ENCODE measurements around the gene DNAJC17.

DNAJC17 gene

GRCh38 chr15:40823572-40824343 is 16.5 kb upstream of the DNAJC17 start:
- in situ Hi-C loops (cut with MboI; ENCODE audit: low sequenced_read_pairs) = no loop called here
- DNase-seq (ENCODE audit: low spot score in 2 of 2) = no peak
- Histone ChIP-seq H3K27me3 (ENCODE audit: low read depth) (no peaks in the 10 kb centered on the region), H3K4me1 (no peaks in the 10 kb centered on the region), H3K36me3 (replicated peaks) (no peaks in the 10 kb centered on the region), H3K4me3 (no peak overlapping the region), H3K9me3 (no peaks in the 10 kb centered on the region)

GRCh38 chr15:40821195-40821594 is 13.9 kb upstream of the DNAJC17 start:
- no peak for DNase-seq (ENCODE audit: low spot score in 2 of 2)
- Histone ChIP-seq H3K9me3 (no peaks in the 10 kb centered on the region), H3K27me3 (ENCODE audit: low read depth) (no peaks in the 10 kb centered on the region), H3K36me3 (replicated peaks) (no peaks in the 10 kb centered on the region), H3K4me1 (no peaks in the 10 kb centered on the region), H3K4me3 (no peak overlapping the region)
- in situ Hi-C loops (cut with MboI; ENCODE audit: low sequenced_read_pairs) = no loop called here

- no peak overlapping the region for H3K4me3 ChIP-seq
- no peaks in the 10 kb centered on the region for H3K36me3 ChIP-seq (replicated peaks)
- no peaks in the 10 kb centered on the region for H3K4me1 ChIP-seq
- in situ Hi-C loops (cut with MboI; ENCODE audit: low sequenced_read_pairs) = no loop called here
- no peak for DNase-seq (ENCODE audit: low spot score in 2 of 2)
- no peaks in the 10 kb centered on the region for H3K27me3 ChIP-seq (ENCODE audit: low read depth)
- no peaks in the 10 kb centered on the region for H3K9me3 ChIP-seq
Observed at GRCh38 chr15:40819048-40819447, 11.8 kb upstream of the DNAJC17 start.

GRCh38 chr15:40815042-40815698 is 7.9 kb upstream of the DNAJC17 start:
- Histone ChIP-seq H3K9me3 (no peaks in the 10 kb centered on the region), H3K4me1 (no peaks in the 10 kb centered on the region), H3K4me3 (no peak overlapping the region), H3K27me3 (ENCODE audit: low read depth) (no peaks in the 10 kb centered on the region), H3K36me3 (replicated peaks) (no peaks in the 10 kb centered on the region; the same call in 1 of the 2 replicates)
- no peak for DNase-seq (ENCODE audit: low spot score in 2 of 2)
- in situ Hi-C loops (cut with MboI; ENCODE audit: low sequenced_read_pairs) = no loop called here

- Histone ChIP-seq H3K4me3 (no peak overlapping the region), H3K4me1 (peaks cover 6% of the 10 kb centered on the region), H3K9me3 (no peaks in the 10 kb centered on the region), H3K36me3 (replicated peaks) (no peaks in the 10 kb centered on the region; the same call in 1 of the 2 replicates), H3K27me3 (ENCODE audit: low read depth) (no peaks in the 10 kb centered on the region)
- in situ Hi-C loops (cut with MboI; ENCODE audit: low sequenced_read_pairs) = no loop called here
- DNase-seq (ENCODE audit: low spot score in 2 of 2) = no peak
Observed at GRCh38 chr15:40812721-40813425, 5.6 kb upstream of the DNAJC17 start.

- Histone ChIP-seq H3K9me3 (no peaks in the 10 kb centered on the region), H3K4me3 (no peak overlapping the region), H3K27me3 (ENCODE audit: low read depth) (no peaks in the 10 kb centered on the region), H3K4me1 (peaks cover 12% of the 10 kb centered on the region), H3K36me3 (replicated peaks) (no peaks in the 10 kb centered on the region; the same call in 1 of the 2 replicates)
- DNase-seq (ENCODE audit: low spot score in 2 of 2) = no peak
- in situ Hi-C loops (cut with MboI; ENCODE audit: low sequenced_read_pairs) = no loop called here
Observed at GRCh38 chr15:40808861-40809450, 1.7 kb upstream of the DNAJC17 start.

GRCh38 chr15:40807888-40808461 is 702 bp upstream of the DNAJC17 start:
- Histone ChIP-seq H3K4me1 (peaks cover 12% of the 10 kb centered on the region), H3K9me3 (no peaks in the 10 kb centered on the region), H3K27me3 (ENCODE audit: low read depth) (no peaks in the 10 kb centered on the region), H3K4me3 (peak overlapping the region; percentile 87), H3K36me3 (replicated peaks) (no peaks in the 10 kb centered on the region; the same call in 1 of the 2 replicates)
- peak in 1 of 2 experiments; percentile 36 for DNase-seq (ENCODE audit: low spot score in 2 of 2)
- in situ Hi-C loops (cut with MboI; ENCODE audit: low sequenced_read_pairs) = no loop called here

GRCh38 chr15:40806672-40807027 is 623 bp downstream of the DNAJC17 start:
- no peaks in the 10 kb centered on the region; the same call in 1 of the 2 replicates for H3K36me3 ChIP-seq (replicated peaks)
- peaks cover 12% of the 10 kb centered on the region for H3K4me1 ChIP-seq
- in situ Hi-C loops (cut with MboI; ENCODE audit: low sequenced_read_pairs) = no loop called here
- DNase-seq (ENCODE audit: low spot score in 2 of 2) = no peak
- peak overlapping the region; percentile 87 for H3K4me3 ChIP-seq
- no peaks in the 10 kb centered on the region for H3K9me3 ChIP-seq
- no peaks in the 10 kb centered on the region for H3K27me3 ChIP-seq (ENCODE audit: low read depth)

GRCh38 chr15:40803688-40804087 is 3.6 kb downstream of the DNAJC17 start:
- Histone ChIP-seq H3K36me3 (replicated peaks) (no peaks in the 10 kb centered on the region), H3K4me1 (peaks cover 23% of the 10 kb centered on the region), H3K9me3 (no peaks in the 10 kb centered on the region), H3K4me3 (no peak overlapping the region), H3K27me3 (ENCODE audit: low read depth) (no peaks in the 10 kb centered on the region)
- DNase-seq (ENCODE audit: low spot score in 2 of 2) = no peak
- in situ Hi-C loops (cut with MboI; ENCODE audit: low sequenced_read_pairs) = no loop called here

- no peak for DNase-seq (ENCODE audit: low spot score in 2 of 2)
- H3K27me3 ChIP-seq (ENCODE audit: low read depth) = no peaks in the 10 kb centered on the region
- peaks cover 25% of the 10 kb centered on the region for H3K4me1 ChIP-seq
- H3K4me3 ChIP-seq = no peak overlapping the region
- no peaks in the 10 kb centered on the region for H3K9me3 ChIP-seq
- no peaks in the 10 kb centered on the region for H3K36me3 ChIP-seq (replicated peaks)
- in situ Hi-C loops (cut with MboI; ENCODE audit: low sequenced_read_pairs) = no loop called here
Observed at GRCh38 chr15:40803076-40803475, 4.2 kb downstream of the DNAJC17 start.

GRCh38 chr15:40799523-40799922 is 7.8 kb downstream of the DNAJC17 start:
- in situ Hi-C loops (cut with MboI; ENCODE audit: low sequenced_read_pairs) = no loop called here
- H3K4me1 ChIP-seq = peaks cover 21% of the 10 kb centered on the region
- no peaks in the 10 kb centered on the region for H3K9me3 ChIP-seq
- H3K36me3 ChIP-seq (replicated peaks) = no peaks in the 10 kb centered on the region
- H3K4me3 ChIP-seq = no peak overlapping the region
- no peaks in the 10 kb centered on the region for H3K27me3 ChIP-seq (ENCODE audit: low read depth)
- DNase-seq (ENCODE audit: low spot score in 2 of 2) = no peak

GRCh38 chr15:40796512-40796911 is 10.8 kb downstream of the DNAJC17 start:
- no peaks in the 10 kb centered on the region for H3K36me3 ChIP-seq (replicated peaks)
- in situ Hi-C loops (cut with MboI; ENCODE audit: low sequenced_read_pairs) = no loop called here

GRCh38 chr15:40796041-40796440 is 11.2 kb downstream of the DNAJC17 start:
- in situ Hi-C loops (cut with MboI; ENCODE audit: low sequenced_read_pairs) = no loop called here
- no peak overlapping the region for H3K4me3 ChIP-seq
- H3K4me1 ChIP-seq = peaks cover 21% of the 10 kb centered on the region
- H3K27me3 ChIP-seq (ENCODE audit: low read depth) = no peaks in the 10 kb centered on the region
- H3K9me3 ChIP-seq = no peaks in the 10 kb centered on the region
- DNase-seq (ENCODE audit: low spot score in 2 of 2) = no peak
- no peaks in the 10 kb centered on the region for H3K36me3 ChIP-seq (replicated peaks)

More at GRCh38 chr15:40796512-40796911, 10.8 kb downstream of the DNAJC17 start:
- DNase-seq (ENCODE audit: low spot score in 2 of 2) = no peak
- Histone ChIP-seq H3K27me3 (ENCODE audit: low read depth) (no peaks in the 10 kb centered on the region), H3K4me3 (no peak overlapping the region), H3K9me3 (no peaks in the 10 kb centered on the region), H3K4me1 (peaks cover 21% of the 10 kb centered on the region)

Data from HAP-1 (cell line).